SW 1271 (cell line): ENCODE results near the gene PLEKHG4B.

Experiments used
- DNase-seq, 2 experiments: peaks; one replicate each; lab custom pipeline; 2025; lab: John Stamatoyannopoulos, UW

The PLEKHG4B gene

GRCh38 chr5:137741-138140 lies 45.8 kb downstream of the PLEKHG4B start:
- no peak for DNase-seq

GRCh38 chr5:138936-139335 lies 47.0 kb downstream of the PLEKHG4B start:
- DNase-seq, result no peak

GRCh38 chr5:139579-140442 lies 47.8 kb downstream of the PLEKHG4B start:
- no peak for DNase-seq

- DNase-seq, result no peak
Observed at GRCh38 chr5:140443-140829, 48.5 kb downstream of the PLEKHG4B start.

- no peak for DNase-seq
Observed at GRCh38 chr5:141211-141610, 49.2 kb downstream of the PLEKHG4B start.

- no peak for DNase-seq
Observed at GRCh38 chr5:141761-142160, 49.8 kb downstream of the PLEKHG4B start.

- DNase-seq, result no peak
Observed at GRCh38 chr5:142246-142810, 50.4 kb downstream of the PLEKHG4B start.

- DNase-seq, result no peak
Observed at GRCh38 chr5:143041-143440, 51.1 kb downstream of the PLEKHG4B start.

GRCh38 chr5:144941-145340 lies 53.0 kb downstream of the PLEKHG4B start:
- no peak for DNase-seq

- DNase-seq, result no peak
Observed at GRCh38 chr5:145585-146323, 53.8 kb downstream of the PLEKHG4B start.

GRCh38 chr5:147751-148150 lies 55.8 kb downstream of the PLEKHG4B start:
- DNase-seq, result no peak

GRCh38 chr5:149745-150485 lies 57.9 kb downstream of the PLEKHG4B start:
- DNase-seq, result no peak

- DNase-seq, result no peak
Observed at GRCh38 chr5:150746-151145, 58.8 kb downstream of the PLEKHG4B start.

GRCh38 chr5:152077-152476 lies 60.1 kb downstream of the PLEKHG4B start:
- no peak for DNase-seq

GRCh38 chr5:153256-153655 lies 61.3 kb downstream of the PLEKHG4B start:
- no peak for DNase-seq

GRCh38 chr5:154236-154635 lies 62.3 kb downstream of the PLEKHG4B start:
- no peak for DNase-seq

- no peak for DNase-seq
Observed at GRCh38 chr5:154826-155225, 62.9 kb downstream of the PLEKHG4B start.

GRCh38 chr5:155651-156410 lies 63.9 kb downstream of the PLEKHG4B start:
- no peak for DNase-seq

- DNase-seq, result no peak
Observed at GRCh38 chr5:156411-157072, 64.6 kb downstream of the PLEKHG4B start.

- no peak for DNase-seq
Observed at GRCh38 chr5:157126-157715, 65.3 kb downstream of the PLEKHG4B start.

- DNase-seq, result no peak
Observed at GRCh38 chr5:157801-158200, 65.8 kb downstream of the PLEKHG4B start.
